Smooth muscle cell (in vitro differentiated cells): ENCODE data around the gene MAN2B1. TPM values are rescaled to one million over a fixed set of nuclear protein-coding genes. Genes with fewer than 3 reads are reported as not detected.
"Not testable (repeated sequence)": the region's sequence is repeated elsewhere in the genome, so short reads cannot be mapped to it uniquely, and the experiment has no call there.

Experiments
- DNase-seq: peaks from one replicate; lab custom pipeline; 2025; ENCODE audit not compliant: unreplicated experiment; lab: John Stamatoyannopoulos, UW
- H2AFZ ChIP-seq: fragments of 200-600 bp; sonication (generic); 2 replicates; pipeline ENCODE4 v1.6.0; 2016; ENCODE audit warnings: antibody characterized with exemption, low read depth, mild to moderate bottlenecking
- H3F3A ChIP-seq: fragments of 200-600 bp; sonication (generic); 2 replicates; pipeline ENCODE4 v1.6.0; 2017; ENCODE audit warnings: antibody characterized with exemption, low read depth
- H3K27ac ChIP-seq: fragments of 200-600 bp; sonication (generic); 2 replicates; pipeline ENCODE4 v1.5.1; 2016; ENCODE audit warnings: low read depth, mild to moderate bottlenecking
- H3K27me3 ChIP-seq: fragments of 200-600 bp; sonication (generic); 2 replicates; pipeline ENCODE4 v1.6.1; 2016; ENCODE audit warnings: low read depth, mild to moderate bottlenecking
- H3K36me3 ChIP-seq: fragments of 200-600 bp; sonication (generic); 2 replicates; pipeline ENCODE4 v1.5.1; 2016; ENCODE audit warnings: low read depth
- H3K4me1 ChIP-seq: fragments of 200-600 bp; sonication (generic); 2 replicates; pipeline ENCODE4 v1.5.1; 2016; ENCODE audit warnings: low read depth
- H3K4me2 ChIP-seq: fragments of 200-600 bp; sonication (generic); 2 replicates; pipeline ENCODE4 v1.6.0; 2016; ENCODE audit warnings: mild to moderate bottlenecking
- H3K4me3 ChIP-seq: fragments of 200-600 bp; sonication (generic); 2 replicates; pipeline ENCODE4 v1.5.1; 2016; ENCODE audit warnings: mild to moderate bottlenecking
- H3K79me2 ChIP-seq: fragments of 200-600 bp; sonication (generic); 2 replicates; pipeline ENCODE4 v1.6.0; 2016; ENCODE audit warnings: low read depth, mild to moderate bottlenecking
- H3K9ac ChIP-seq: fragments of 200-600 bp; sonication (generic); 2 replicates; pipeline ENCODE4 v1.6.0; 2016; ENCODE audit warnings: low read depth
- H3K9me3 ChIP-seq: fragments of 200-600 bp; sonication (generic); replicated peaks from 2 replicates; pipeline ENCODE4 v1.5.1; 2016; ENCODE audit warnings: low read depth
- H4K20me1 ChIP-seq: fragments of 200-600 bp; sonication (generic); 2 replicates; pipeline ENCODE4 v1.6.0; 2016; ENCODE audit warnings: low read depth
- CTCF ChIP-seq: fragments of 200-600 bp; sonication (generic); IDR thresholded peaks from 2 replicates; pipeline ENCODE4 v1.5.1; 2017; ENCODE audit warnings: borderline replicate concordance, mild to moderate bottlenecking, antibody characterized with exemption; ENCODE audit not compliant: insufficient read depth, poor library complexity, severe bottlenecking
- WGBS: methylation state at CpG from one replicate; pipeline ENCODE4 v1.1.7; 2016; ENCODE audit warnings: low lambda C conversion rate; 5-methylcytosine and 5-hydroxymethylcytosine counted together
- polyA plus RNA-seq: library from polyadenylated mRNA; unstranded; fragments of >200 nt; fragmentation: Nextera tagmentation; extraction: Ambion mirVana; gene quantifications from 2 replicates; pipeline ENCODE4 v1.2.1, GENCODE V29; 2016
- total RNA-seq: library from RNA; depleted of rRNA; stranded (reverse); fragments of >200 nt; gene quantifications from 2 replicates; pipeline ENCODE4 v1.2.3, GENCODE V29; 2014

MAN2B1 gene
- total and polyA plus RNA-seq, 2 experiments from 2014 or later, result 51.0 to 69.2 TPM

GRCh38 chr19:12647047-12647446, 19.5 kb downstream of the MAN2B1 start:
- WGBS, result 83% methylated on average over 8 of the region's 8 CpGs
- TF ChIP-seq CTCF, result no peak
- Histone ChIP-seq H4K20me1 (no peaks in the 10 kb centered on the region), H3K79me2 (no peaks in the 10 kb centered on the region), H3K4me1 (no peaks in the 10 kb centered on the region), H3K4me3 (no peak overlapping the region), H3F3A (no peaks in the 10 kb centered on the region), H3K27me3 (no peaks in the 10 kb centered on the region), H3K9me3 (no peaks in the 10 kb centered on the region), H3K9ac (no peak overlapping the region), H3K4me2 (no peak overlapping the region), H3K36me3 (peaks cover 3% of the 10 kb centered on the region), H2AFZ (no peak overlapping the region), H3K27ac (no peak overlapping the region)
- DNase-seq, result no peak

DNA sequence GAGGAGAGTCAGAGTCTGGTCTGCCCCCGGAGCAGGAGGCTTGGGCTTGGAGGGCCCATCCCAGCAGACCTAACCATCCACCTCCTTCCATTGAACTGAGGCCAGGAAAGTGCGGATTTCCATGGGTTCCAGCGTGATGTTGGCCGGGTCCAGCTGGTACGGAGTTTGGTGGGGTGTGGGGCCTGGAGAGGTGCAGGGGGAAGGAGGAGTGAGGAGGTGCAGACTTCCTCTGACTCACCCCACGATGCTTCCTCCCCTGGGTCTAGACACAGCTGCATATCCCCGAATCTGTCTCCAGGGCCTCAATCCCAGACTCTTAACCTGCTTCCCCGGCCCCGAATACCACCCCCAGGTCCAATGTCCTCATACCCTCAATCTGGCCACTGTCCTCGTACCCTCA, 20.0 kb downstream of the MAN2B1 start:
- DNase-seq, result no peak
- no peak overlapping the region for H2AFZ ChIP-seq
- H4K20me1 ChIP-seq, result no peaks in the 10 kb centered on the region
- no peaks in the 10 kb centered on the region for H3K9me3 ChIP-seq
- H3K4me3 ChIP-seq, result no peak overlapping the region
- H3K27me3 ChIP-seq, result no peaks in the 10 kb centered on the region
- H3K27ac ChIP-seq, result no peak overlapping the region
- H3K36me3 ChIP-seq, result no peaks in the 10 kb centered on the region
- WGBS, result 94% methylated on average over 9 of the region's 10 CpGs
- no peak overlapping the region for H3K4me2 ChIP-seq
- no peak overlapping the region for H3K9ac ChIP-seq
- no peaks in the 10 kb centered on the region for H3K4me1 ChIP-seq
- no peak for TF ChIP-seq CTCF
- H3F3A ChIP-seq, result no peaks in the 10 kb centered on the region
- H3K79me2 ChIP-seq, result no peaks in the 10 kb centered on the region

DNA sequence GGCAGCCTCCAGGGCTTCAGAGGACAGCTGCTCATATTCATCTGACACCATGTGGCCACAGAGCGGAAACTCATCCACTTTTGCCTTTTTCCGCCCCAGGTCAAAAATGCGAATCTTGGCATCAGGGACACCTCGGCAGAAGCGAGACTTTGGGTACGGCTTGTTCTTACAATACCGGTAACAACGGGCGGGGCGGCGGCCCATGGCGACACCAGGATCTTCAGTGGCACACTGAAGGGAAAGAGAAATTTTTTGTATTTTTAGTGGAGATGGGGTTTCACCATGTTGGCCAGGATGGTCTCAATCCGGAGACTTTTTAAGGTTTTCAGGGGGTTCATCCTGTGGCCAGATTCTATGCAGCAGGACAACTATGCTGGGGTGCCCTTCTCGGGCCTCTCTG, 22.8 kb downstream of the MAN2B1 start:
- H3K9ac ChIP-seq, H3K27me3 ChIP-seq, H3K27ac ChIP-seq, H3K36me3 ChIP-seq, H3K4me3 ChIP-seq, H3K79me2 ChIP-seq, H4K20me1 ChIP-seq, H3K4me1 ChIP-seq, H3F3A ChIP-seq, H2AFZ ChIP-seq, H3K4me2 ChIP-seq, DNase-seq, H3K9me3 ChIP-seq: not testable (repeated sequence)
- 97% methylated on average over 14 of the region's 14 CpGs for WGBS

GRCh38 chr19:12642506-12642905, 24.0 kb downstream of the MAN2B1 start:
- Histone ChIP-seq H3K27me3 (no peaks in the 10 kb centered on the region), H3K79me2 (no peaks in the 10 kb centered on the region), H3K36me3 (no peaks in the 10 kb centered on the region), H3F3A (no peaks in the 10 kb centered on the region), H2AFZ (no peak overlapping the region), H3K4me1 (peaks cover 4% of the 10 kb centered on the region), H3K4me3 (no peak overlapping the region), H4K20me1 (no peaks in the 10 kb centered on the region), H3K9ac (no peak overlapping the region), H3K9me3 (no peaks in the 10 kb centered on the region), H3K4me2 (no peak overlapping the region), H3K27ac (no peak overlapping the region)
- 97% methylated on average over 26 of the region's 26 CpGs for WGBS
- no peak for DNase-seq
- no peak for TF ChIP-seq CTCF
